ENCODE measurements around the gene NFASC.

NFASC gene

GRCh38 chr1:205068457-205069040, 197.9 kb downstream of the NFASC start:
- Histone ChIP-seq H3K9me3 (ENCODE audit: control insufficient read depth in 2 of 2, low read length in 2 of 2) (no peaks in the 10 kb centered on the region), H3K27me3 (ENCODE audit: control insufficient read depth in 1 of 2, insufficient read depth in 2 of 2, low read length in 2 of 2) (no peaks in the 10 kb centered on the region), H3K4me1 (ENCODE audit: control insufficient read depth, insufficient read depth, low read length) (no peaks in the 10 kb centered on the region), H3K9ac (ENCODE audit: low read length in 2 of 2) (no peak overlapping the region), H3K36me3 (ENCODE audit: control insufficient read depth in 2 of 2, insufficient read depth in 2 of 2, low read length in 2 of 2) (no peaks in the 10 kb centered on the region), H3K4me3 (ENCODE audit: low read length in 2 of 2) (no peak overlapping the region), H3K27ac (ENCODE audit: low read length) (no peak overlapping the region)

GRCh38 chr1:205069371-205070125, 198.9 kb downstream of the NFASC start:
- H3K4me1 ChIP-seq (ENCODE audit: control insufficient read depth, insufficient read depth, low read length), result no peaks in the 10 kb centered on the region
- H3K27me3 ChIP-seq (ENCODE audit: control insufficient read depth in 1 of 2, insufficient read depth in 2 of 2, low read length in 2 of 2), result no peaks in the 10 kb centered on the region
- no peak overlapping the region for H3K4me3 ChIP-seq (ENCODE audit: low read length in 2 of 2)
- H3K9ac ChIP-seq (ENCODE audit: low read length in 2 of 2), result no peak overlapping the region
- H3K36me3 ChIP-seq (ENCODE audit: control insufficient read depth in 2 of 2, insufficient read depth in 2 of 2, low read length in 2 of 2), result no peaks in the 10 kb centered on the region
- no peaks in the 10 kb centered on the region for H3K9me3 ChIP-seq (ENCODE audit: control insufficient read depth in 2 of 2, low read length in 2 of 2)
- no peak overlapping the region for H3K27ac ChIP-seq (ENCODE audit: low read length)

- Histone ChIP-seq H3K9me3 (ENCODE audit: control insufficient read depth in 2 of 2, low read length in 2 of 2) (no peaks in the 10 kb centered on the region), H3K36me3 (ENCODE audit: control insufficient read depth in 2 of 2, insufficient read depth in 2 of 2, low read length in 2 of 2) (no peaks in the 10 kb centered on the region), H3K27ac (ENCODE audit: low read length) (no peak overlapping the region), H3K27me3 (ENCODE audit: control insufficient read depth in 1 of 2, insufficient read depth in 2 of 2, low read length in 2 of 2) (no peaks in the 10 kb centered on the region), H3K4me3 (ENCODE audit: low read length in 2 of 2) (no peak overlapping the region), H3K4me1 (ENCODE audit: control insufficient read depth, insufficient read depth, low read length) (no peaks in the 10 kb centered on the region), H3K9ac (ENCODE audit: low read length in 2 of 2) (no peak overlapping the region)
Observed at GRCh38 chr1:205071028-205071409, 200.4 kb downstream of the NFASC start.

GRCh38 chr1:205071801-205072200, 201.1 kb downstream of the NFASC start:
- no peaks in the 10 kb centered on the region for H3K27me3 ChIP-seq (ENCODE audit: control insufficient read depth in 1 of 2, insufficient read depth in 2 of 2, low read length in 2 of 2)
- H3K27ac ChIP-seq (ENCODE audit: low read length), result no peak overlapping the region
- no peaks in the 10 kb centered on the region for H3K4me1 ChIP-seq (ENCODE audit: control insufficient read depth, insufficient read depth, low read length)
- H3K36me3 ChIP-seq (ENCODE audit: control insufficient read depth in 2 of 2, insufficient read depth in 2 of 2, low read length in 2 of 2), result no peaks in the 10 kb centered on the region
- H3K9ac ChIP-seq (ENCODE audit: low read length in 2 of 2), result no peak overlapping the region
- no peaks in the 10 kb centered on the region for H3K9me3 ChIP-seq (ENCODE audit: control insufficient read depth in 2 of 2, low read length in 2 of 2)
- no peak overlapping the region for H3K4me3 ChIP-seq (ENCODE audit: low read length in 2 of 2)

GRCh38 chr1:205072286-205072685, 201.6 kb downstream of the NFASC start:
- Histone ChIP-seq H3K9ac (ENCODE audit: low read length in 2 of 2) (no peak overlapping the region), H3K9me3 (ENCODE audit: control insufficient read depth in 2 of 2, low read length in 2 of 2) (no peaks in the 10 kb centered on the region), H3K36me3 (ENCODE audit: control insufficient read depth in 2 of 2, insufficient read depth in 2 of 2, low read length in 2 of 2) (no peaks in the 10 kb centered on the region), H3K27ac (ENCODE audit: low read length) (no peak overlapping the region), H3K27me3 (ENCODE audit: control insufficient read depth in 1 of 2, insufficient read depth in 2 of 2, low read length in 2 of 2) (no peaks in the 10 kb centered on the region), H3K4me1 (ENCODE audit: control insufficient read depth, insufficient read depth, low read length) (no peaks in the 10 kb centered on the region), H3K4me3 (ENCODE audit: low read length in 2 of 2) (no peak overlapping the region)

Data from stomach smooth muscle (tissue), 2 donors.